SK-N-SH treated with all-trans-retinoic acid at 6 μM for 48 hours (cell line): Measurements from ENCODE around the gene ISLR2.
A peak's percentile ranks its signal among the peaks of the same experiment; 100 is the strongest.

Experiments used
- ATAC-seq: fragments of 200-7000 bp; cut with Tn5 transposase; 3 replicates; pipeline ENCODE4 v1.9.1; 2020; ENCODE audit warnings: mild to moderate bottlenecking, moderate library complexity
- ARNTL ChIP-seq: fragments of 450-650 bp; formaldehyde crosslinking; IDR thresholded peaks from 2 replicates; pipeline ENCODE4 v1.5.0; 2020; ENCODE audit warnings: low read depth, mild to moderate bottlenecking, moderate library complexity, borderline replicate concordance
- CREB5 ChIP-seq: fragments of 250-450 bp; sonication (Bioruptor Pico); IDR thresholded peaks from 2 replicates; pipeline ENCODE4 v1.5.1; 2020; ENCODE audit warnings: low read depth, mild to moderate bottlenecking, moderate library complexity
- CSRNP3 ChIP-seq: fragments of 250-450 bp; sonication (Bioruptor Pico); IDR thresholded peaks from 2 replicates; pipeline ENCODE4 v1.5.1; 2021; ENCODE audit warnings: mild to moderate bottlenecking, moderate library complexity
- ESRRG ChIP-seq: fragments of 250-450 bp; sonication (Bioruptor Pico); IDR thresholded peaks from 2 replicates; pipeline ENCODE4 v1.6.1; 2021; ENCODE audit warnings: mild to moderate bottlenecking
- GLIS3 ChIP-seq: fragments of 250-450 bp; sonication (Bioruptor Pico); IDR thresholded peaks from 2 replicates; pipeline ENCODE4 v1.5.0; 2020; ENCODE audit warnings: mild to moderate bottlenecking, moderate library complexity
- ISL1 ChIP-seq: fragments of 250-450 bp; sonication (Bioruptor Pico); IDR thresholded peaks from 2 replicates; pipeline ENCODE4 v2.1.2; 2022; ENCODE audit warnings: mild to moderate bottlenecking, moderate library complexity
- PATZ1 ChIP-seq: fragments of 250-450 bp; sonication (Bioruptor Pico); IDR thresholded peaks from 2 replicates; pipeline ENCODE4 v1.8.0; 2020; ENCODE audit warnings: mild to moderate bottlenecking, moderate library complexity, borderline replicate concordance
- POU6F1 ChIP-seq: fragments of 250-450 bp; sonication (Bioruptor Pico); IDR thresholded peaks from 2 replicates; pipeline ENCODE4 v1.8.0; 2021; ENCODE audit warnings: low read depth, mild to moderate bottlenecking, moderate library complexity, borderline replicate concordance
- PPARA ChIP-seq: fragments of 250-450 bp; sonication (Bioruptor Pico); IDR thresholded peaks from 2 replicates; pipeline ENCODE4 v1.5.0; 2020; ENCODE audit warnings: mild to moderate bottlenecking, borderline replicate concordance
- RARB ChIP-seq: fragments of 250-450 bp; sonication (Bioruptor Pico); IDR thresholded peaks from 2 replicates; pipeline ENCODE4 v1.8.0; 2021; ENCODE audit warnings: mild to moderate bottlenecking, moderate library complexity
- SNAI2 ChIP-seq: fragments of 250-450 bp; sonication (Bioruptor Pico); IDR thresholded peaks from 2 replicates; pipeline ENCODE4 v1.5.0; 2020; ENCODE audit warnings: mild to moderate bottlenecking, moderate library complexity
- TCF4 ChIP-seq: fragments of 250-450 bp; sonication (Bioruptor Pico); IDR thresholded peaks from 2 replicates; pipeline ENCODE4 v1.8.0; 2021; ENCODE audit warnings: mild to moderate bottlenecking, moderate library complexity, borderline replicate concordance
- TOX ChIP-seq: fragments of 250-450 bp; sonication (Bioruptor Pico); IDR thresholded peaks from 2 replicates; pipeline ENCODE4 v1.8.0; 2021; ENCODE audit warnings: mild to moderate bottlenecking, moderate library complexity, borderline replicate concordance
- TSHZ2 ChIP-seq: fragments of 250-450 bp; sonication (Bioruptor Pico); IDR thresholded peaks from 2 replicates; pipeline ENCODE4 v1.5.0; 2020; ENCODE audit warnings: mild to moderate bottlenecking, moderate library complexity
- ZC3H10 ChIP-seq: fragments of 250-450 bp; sonication (Bioruptor Pico); IDR thresholded peaks from 2 replicates; pipeline ENCODE4 v1.5.1; 2021; ENCODE audit warnings: mild to moderate bottlenecking, moderate library complexity
- ZFP3 ChIP-seq: fragments of 250-450 bp; sonication (Bioruptor Pico); IDR thresholded peaks from 2 replicates; pipeline ENCODE4 v1.5.0; 2020; ENCODE audit warnings: mild to moderate bottlenecking, moderate library complexity
- ZNF565 ChIP-seq: fragments of 450-650 bp; formaldehyde crosslinking; conservative IDR thresholded peaks from 2 replicates; pipeline ENCODE4 v1.5.0; 2020; ENCODE audit warnings: low read depth, mild to moderate bottlenecking, moderate library complexity
- ZNF70 ChIP-seq: fragments of 450-650 bp; formaldehyde crosslinking; IDR thresholded peaks from 2 replicates; pipeline ENCODE4 v1.5.0; 2020; ENCODE audit warnings: mild to moderate bottlenecking, moderate library complexity
- ZNF8 ChIP-seq: fragments of 450-650 bp; formaldehyde crosslinking; IDR thresholded peaks from 2 replicates; pipeline ENCODE4 v1.5.0; 2020; ENCODE audit warnings: mild to moderate bottlenecking, moderate library complexity

ISLR2 gene

GRCh38 chr15:74129586-74130154 lies 716 bp upstream of the ISLR2 start:
- no peak for TF ChIP-seq ZNF8 (CRISPR knock-in tag)
- no peak for TF ChIP-seq TCF4
- no peak for TF ChIP-seq PPARA
- TF ChIP-seq TOX, result no peak
- TF ChIP-seq GLIS3 (CRISPR knock-in tag), result no peak
- no peak for TF ChIP-seq ZNF565
- no peak for TF ChIP-seq SNAI2
- TF ChIP-seq ZC3H10 (CRISPR knock-in tag), result no peak
- no peak for TF ChIP-seq ZFP3 (CRISPR knock-in tag)
- no peak for TF ChIP-seq ESRRG (CRISPR knock-in tag)
- TF ChIP-seq CSRNP3 (CRISPR knock-in tag), result no peak
- no peak for TF ChIP-seq ISL1
- no peak for TF ChIP-seq ZNF70 (CRISPR knock-in tag)

GRCh38 chr15:74130849-74131627 lies 652 bp downstream of the ISLR2 start:
- TF ChIP-seq ZC3H10 (CRISPR knock-in tag) (no peak), ZFP3 (CRISPR knock-in tag) (no peak)
- ATAC-seq, result no peak

More at GRCh38 chr15:74129586-74130154, 716 bp upstream of the ISLR2 start:
- ATAC-seq, result peak; percentile 7; the same call in 2 of the 3 replicates

GRCh38 chr15:74131628-74132413 lies 1.4 kb downstream of the ISLR2 start:
- no peak for ATAC-seq
- TF ChIP-seq CREB5 (CRISPR knock-in tag), result no peak
- TF ChIP-seq ZNF8 (CRISPR knock-in tag), result no peak
- TF ChIP-seq ZNF70 (CRISPR knock-in tag), result no peak
- TF ChIP-seq, all 23 proteins: peak for 0

GRCh38 chr15:74132681-74133651 lies 2.6 kb downstream of the ISLR2 start:
- ATAC-seq, result no peak
- TF ChIP-seq ZFP3 (CRISPR knock-in tag) (no peak), CREB5 (CRISPR knock-in tag) (no peak), GLIS3 (CRISPR knock-in tag) (no peak), POU6F1 (CRISPR knock-in tag) (no peak), PATZ1 (CRISPR knock-in tag) (no peak), RARB (CRISPR knock-in tag) (no peak), CSRNP3 (CRISPR knock-in tag) (no peak), ISL1 (no peak), ZNF8 (CRISPR knock-in tag) (no peak), TOX (no peak), ARNTL (CRISPR knock-in tag) (no peak), TSHZ2 (CRISPR knock-in tag) (no peak), SNAI2 (no peak), ZNF565 (no peak)
